Stimulated activated memory B cell treated with anti-CD40 and anti-IgM and Interleukin-4, amounts not matched to agents 10 μg/mL and 1 μg/mL and 100 μg/mL, for 72 hours (primary cell): ENCODE measurements around the gene GCLC.
"Not testable (repeated sequence)": the region's sequence is repeated elsewhere in the genome, so short reads cannot be mapped to it uniquely, and the experiment has no call there.

Experiments
- ATAC-seq: fragments of 150-1000 bp; cut with Tn5 transposase; 2 replicates; pipeline ENCODE4 v1.10.0; 2021
- H3K27ac Mint-ChIP-seq: one replicate; pipeline ENCODE4 v1.8.0; 2022; ENCODE audit warnings: mild to moderate bottlenecking, mixed read lengths
- H3K27me3 Mint-ChIP-seq: one replicate; pipeline ENCODE4 v1.8.0; 2022; ENCODE audit warnings: mixed read lengths
- H3K36me3 Mint-ChIP-seq: one replicate; pipeline ENCODE4 v1.8.0; 2022; ENCODE audit warnings: mixed read lengths
- H3K4me1 Mint-ChIP-seq: one replicate; pipeline ENCODE4 v1.8.0; 2022; ENCODE audit warnings: mixed read lengths
- H3K4me3 Mint-ChIP-seq: one replicate; pipeline ENCODE4 v1.8.0; 2022; ENCODE audit warnings: mild to moderate bottlenecking, moderate library complexity, mixed read lengths
- H3K9me3 Mint-ChIP-seq: one replicate; pipeline ENCODE4 v1.8.0; 2022; ENCODE audit warnings: mixed read lengths

Gene GCLC

GRCh38 chr6:53572379-53572778 lies 27.5 kb upstream of the GCLC start:
- ATAC-seq, H3K4me1 Mint-ChIP-seq, H3K9me3 Mint-ChIP-seq, H3K4me3 Mint-ChIP-seq, H3K36me3 Mint-ChIP-seq, H3K27ac Mint-ChIP-seq, H3K27me3 Mint-ChIP-seq: not testable (repeated sequence)

- Mint-ChIP-seq H3K4me3 (no peak overlapping the region), H3K4me1 (no peaks in the 10 kb centered on the region), H3K27ac (no peak overlapping the region), H3K27me3 (peaks cover 15% of the 10 kb centered on the region), H3K36me3 (no peaks in the 10 kb centered on the region), H3K9me3 (no peaks in the 10 kb centered on the region)
- no peak for ATAC-seq
These were observed 24.1 kb upstream of the GCLC start for GRCh38 chr6:53568776-53569616.

- no peaks in the 10 kb centered on the region for H3K4me1 Mint-ChIP-seq
- H3K4me3 Mint-ChIP-seq, result no peak overlapping the region
- peaks cover 15% of the 10 kb centered on the region for H3K27me3 Mint-ChIP-seq
- H3K36me3 Mint-ChIP-seq, result no peaks in the 10 kb centered on the region
- no peak for ATAC-seq
- no peaks in the 10 kb centered on the region for H3K9me3 Mint-ChIP-seq
- H3K27ac Mint-ChIP-seq, result no peak overlapping the region
These were observed 22.8 kb upstream of the GCLC start for GRCh38 chr6:53567701-53568100.

DNA sequence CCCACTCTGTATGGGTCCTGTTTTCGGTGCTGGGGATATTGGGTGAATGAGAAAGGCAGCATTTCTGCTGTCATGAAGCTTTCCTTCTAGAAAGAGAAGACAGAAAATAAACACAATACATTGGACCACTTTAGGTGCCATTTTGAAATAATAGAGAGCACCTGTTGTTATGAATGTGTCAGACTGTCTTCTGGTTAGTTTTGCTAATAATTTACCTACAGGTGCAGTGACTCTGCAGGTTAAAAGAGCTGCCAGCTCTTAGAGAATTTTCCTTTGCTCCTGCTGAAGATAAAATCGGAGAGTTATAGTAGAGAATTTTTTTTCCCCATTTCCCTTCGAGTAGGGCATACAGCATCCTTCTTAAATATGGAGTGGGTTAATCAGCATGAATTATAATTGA lies 21.9 kb upstream of the GCLC start:
- Mint-ChIP-seq H3K27me3 (peaks cover 15% of the 10 kb centered on the region), H3K4me1 (no peaks in the 10 kb centered on the region), H3K27ac (no peak overlapping the region), H3K36me3 (no peaks in the 10 kb centered on the region), H3K4me3 (no peak overlapping the region), H3K9me3 (no peaks in the 10 kb centered on the region)
- ATAC-seq, result no peak

GRCh38 chr6:53565886-53566285 lies 21.0 kb upstream of the GCLC start:
- ATAC-seq, result no peak
- H3K27me3 Mint-ChIP-seq, result peaks cover 15% of the 10 kb centered on the region

DNA sequence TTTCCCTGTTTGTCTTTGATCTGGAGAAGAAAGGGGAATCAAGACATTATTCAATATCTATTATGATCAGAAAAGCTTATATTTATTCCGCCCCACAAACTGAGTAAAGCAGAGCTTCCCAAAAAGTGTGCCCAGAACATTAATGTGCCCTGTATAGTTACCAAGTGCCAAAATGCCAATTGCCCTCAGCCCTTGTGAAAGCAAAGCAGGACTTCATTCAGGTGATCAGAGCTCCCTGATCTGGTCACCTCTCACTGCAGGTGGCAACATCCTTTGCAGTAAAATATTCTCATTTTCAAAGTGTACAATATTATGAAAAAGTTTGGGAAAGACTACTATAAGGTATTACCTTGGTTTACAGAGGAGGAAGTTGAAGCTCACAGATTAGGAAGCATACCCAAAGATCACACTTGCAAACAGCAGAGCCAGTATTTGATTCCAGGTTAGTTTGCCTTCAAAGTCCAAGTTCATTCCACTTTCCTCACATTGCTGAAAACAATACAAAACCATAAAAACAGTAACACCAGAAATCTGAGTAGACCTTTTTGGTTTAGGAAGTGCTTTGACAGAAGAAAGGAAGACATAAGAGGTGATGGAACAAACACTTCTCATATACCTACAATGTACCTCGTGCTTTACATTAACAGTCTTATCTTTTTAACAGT lies 19.6 kb upstream of the GCLC start:
- peaks cover 15% of the 10 kb centered on the region for H3K27me3 Mint-ChIP-seq
- peaks cover 6% of the 10 kb centered on the region for H3K36me3 Mint-ChIP-seq
- no peak for ATAC-seq
- H3K27ac Mint-ChIP-seq, result no peak overlapping the region
- no peaks in the 10 kb centered on the region for H3K4me1 Mint-ChIP-seq
- H3K4me3 Mint-ChIP-seq, result no peak overlapping the region
- H3K9me3 Mint-ChIP-seq, result peaks cover 3% of the 10 kb centered on the region

More at GRCh38 chr6:53565886-53566285, 21.0 kb upstream of the GCLC start:
- H3K9me3 Mint-ChIP-seq, result no peaks in the 10 kb centered on the region
- H3K36me3 Mint-ChIP-seq, result no peaks in the 10 kb centered on the region
- no peak overlapping the region for H3K27ac Mint-ChIP-seq
- no peak overlapping the region for H3K4me3 Mint-ChIP-seq
- no peaks in the 10 kb centered on the region for H3K4me1 Mint-ChIP-seq

DNA sequence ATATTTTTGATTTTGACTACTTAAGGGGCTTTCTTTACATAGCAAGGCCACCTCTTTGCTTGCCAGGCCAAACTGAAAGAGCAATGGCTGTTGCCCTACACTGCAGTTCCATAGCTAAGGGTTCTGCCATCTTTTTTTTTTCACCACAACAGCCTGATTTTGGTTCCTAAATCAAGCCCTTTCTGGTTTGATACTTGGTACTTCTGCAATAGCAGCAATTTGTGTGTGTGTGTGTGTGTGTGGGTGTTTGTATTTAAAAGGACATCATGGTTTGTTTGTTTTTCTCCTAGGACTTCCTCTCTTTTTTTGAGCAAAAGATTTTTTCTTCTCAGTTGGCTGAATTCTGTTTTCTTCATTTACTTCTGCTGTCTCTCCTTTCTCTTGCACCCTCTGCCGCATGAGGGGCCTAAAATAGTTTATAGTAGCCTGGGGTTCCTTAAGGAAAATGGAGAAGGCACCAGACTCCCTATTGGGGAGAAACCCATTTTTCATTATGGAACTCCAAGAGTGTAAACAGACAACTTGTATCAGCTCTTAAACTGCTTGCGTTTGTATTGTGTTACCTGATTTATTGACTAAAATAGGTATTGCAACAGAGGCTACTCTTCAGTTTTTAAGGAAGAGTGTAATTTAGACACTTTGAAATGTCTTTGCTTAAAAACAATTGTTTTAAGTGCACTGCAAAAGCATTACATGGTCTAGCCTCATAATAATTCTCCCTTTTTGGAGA lies 12.2 kb upstream of the GCLC start:
- no peak overlapping the region for H3K27ac Mint-ChIP-seq
- H3K36me3 Mint-ChIP-seq, result peaks cover 6% of the 10 kb centered on the region
- H3K9me3 Mint-ChIP-seq, result peaks cover 5% of the 10 kb centered on the region
- no peaks in the 10 kb centered on the region for H3K27me3 Mint-ChIP-seq
- no peak overlapping the region for H3K4me3 Mint-ChIP-seq
- H3K4me1 Mint-ChIP-seq, result peaks cover 3% of the 10 kb centered on the region
- no peak for ATAC-seq

DNA sequence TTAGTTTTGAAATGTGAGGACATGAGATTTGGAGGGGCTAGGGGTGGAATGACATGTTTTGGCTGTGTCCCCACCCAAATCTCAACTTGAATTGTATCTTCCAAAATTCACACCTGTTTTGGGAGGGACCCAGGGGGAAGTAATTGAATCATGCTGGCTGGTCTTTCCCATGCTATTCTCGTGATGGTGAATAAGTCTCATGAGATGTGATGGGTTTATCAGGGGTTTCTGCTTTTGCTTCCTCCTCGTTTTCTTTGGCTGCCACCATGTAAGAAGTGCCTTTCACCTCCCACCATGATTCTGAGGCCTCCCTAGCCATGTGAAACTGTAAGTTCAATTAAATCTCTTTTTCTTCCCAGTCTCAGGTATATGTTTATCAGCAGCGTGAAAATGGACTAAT lies 8.7 kb upstream of the GCLC start:
- H3K9me3 Mint-ChIP-seq, H3K27ac Mint-ChIP-seq, H3K36me3 Mint-ChIP-seq, ATAC-seq, H3K4me3 Mint-ChIP-seq, H3K27me3 Mint-ChIP-seq: not testable (repeated sequence)
- H3K4me1 Mint-ChIP-seq, result peaks cover 12% of the 10 kb centered on the region

GRCh38 chr6:53551681-53552080 lies 6.8 kb upstream of the GCLC start:
- Mint-ChIP-seq H3K4me1 (peaks cover 20% of the 10 kb centered on the region), H3K27ac (peak overlapping the region; percentile 28)
- not testable (repeated sequence) for ATAC-seq, H3K36me3 Mint-ChIP-seq, H3K27me3 Mint-ChIP-seq, H3K9me3 Mint-ChIP-seq, H3K4me3 Mint-ChIP-seq

- peak; percentile 91 for ATAC-seq
- Mint-ChIP-seq H3K9me3 (no peaks in the 10 kb centered on the region), H3K4me3 (peak overlapping the region; percentile 83), H3K36me3 (no peaks in the 10 kb centered on the region), H3K27ac (peak overlapping the region; percentile 76), H3K4me1 (peaks cover 51% of the 10 kb centered on the region), H3K27me3 (no peaks in the 10 kb centered on the region)
These were observed 3.1 kb upstream of the GCLC start for GRCh38 chr6:53547811-53548496.

DNA sequence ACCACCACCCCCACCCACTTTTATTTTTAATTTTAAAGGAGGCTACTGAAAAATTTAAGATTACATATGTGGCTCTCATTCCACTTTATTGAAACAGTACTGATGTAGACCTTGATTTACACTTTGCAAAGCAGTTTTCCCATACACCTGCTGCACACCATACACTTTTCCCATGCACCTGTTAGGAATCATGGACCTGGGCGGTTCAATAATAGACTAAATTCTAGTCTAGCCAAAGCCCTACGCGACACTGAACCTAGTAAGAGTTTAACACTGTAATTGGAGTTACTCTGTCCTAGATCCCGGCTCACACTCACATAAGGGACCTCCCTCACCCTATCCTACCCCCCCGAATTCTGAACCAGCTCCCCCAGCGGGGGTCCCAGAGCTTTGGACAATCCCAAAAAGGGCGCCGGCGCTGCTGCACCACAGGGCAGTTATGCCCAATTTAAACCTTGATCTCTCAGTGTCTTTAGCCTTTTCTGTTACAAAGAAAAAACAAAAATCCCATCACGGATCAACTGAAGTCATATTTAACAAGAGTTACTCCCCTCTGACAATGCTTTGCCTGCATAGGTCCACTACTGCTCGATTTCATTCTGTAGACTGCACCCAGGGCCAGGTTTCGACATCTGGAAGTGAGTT lies 2.4 kb upstream of the GCLC start:
- Mint-ChIP-seq H3K4me3 (peak overlapping the region; percentile 83), H3K36me3 (no peaks in the 10 kb centered on the region), H3K4me1 (peaks cover 49% of the 10 kb centered on the region), H3K9me3 (no peaks in the 10 kb centered on the region), H3K27me3 (no peaks in the 10 kb centered on the region), H3K27ac (peak overlapping the region; percentile 76)
- ATAC-seq, result peak; percentile 6

GRCh38 chr6:53546281-53546680 lies 1.4 kb upstream of the GCLC start:
- Mint-ChIP-seq H3K9me3 (no peaks in the 10 kb centered on the region), H3K27me3 (no peaks in the 10 kb centered on the region), H3K27ac (no peak overlapping the region), H3K4me1 (peaks cover 40% of the 10 kb centered on the region), H3K36me3 (no peaks in the 10 kb centered on the region), H3K4me3 (no peak overlapping the region)
- no peak for ATAC-seq

- Mint-ChIP-seq H3K36me3 (peaks cover 12% of the 10 kb centered on the region), H3K27me3 (no peaks in the 10 kb centered on the region), H3K27ac (peak overlapping the region; percentile 84), H3K4me3 (peak overlapping the region; percentile 91), H3K4me1 (peaks cover 61% of the 10 kb centered on the region), H3K9me3 (no peaks in the 10 kb centered on the region)
- ATAC-seq, result no peak
These were observed 758 bp downstream of the GCLC start for GRCh38 chr6:53544217-53544469.

- Mint-ChIP-seq H3K36me3 (peaks cover 13% of the 10 kb centered on the region), H3K27ac (peak overlapping the region; percentile 84), H3K4me1 (peaks cover 64% of the 10 kb centered on the region), H3K27me3 (no peaks in the 10 kb centered on the region), H3K4me3 (peak overlapping the region; percentile 91), H3K9me3 (no peaks in the 10 kb centered on the region)
- ATAC-seq, result no peak
These were observed 1.3 kb downstream of the GCLC start for GRCh38 chr6:53543359-53544216.
